ENCODE results near the gene ERBB2. TPM values are rescaled to one million over a fixed set of nuclear protein-coding genes. Genes with fewer than 3 reads are reported as not detected.

Gene ERBB2
- total and polyA plus RNA-seq, 2 experiments from 2014 or later = 46.2 to 196 TPM

DNA sequence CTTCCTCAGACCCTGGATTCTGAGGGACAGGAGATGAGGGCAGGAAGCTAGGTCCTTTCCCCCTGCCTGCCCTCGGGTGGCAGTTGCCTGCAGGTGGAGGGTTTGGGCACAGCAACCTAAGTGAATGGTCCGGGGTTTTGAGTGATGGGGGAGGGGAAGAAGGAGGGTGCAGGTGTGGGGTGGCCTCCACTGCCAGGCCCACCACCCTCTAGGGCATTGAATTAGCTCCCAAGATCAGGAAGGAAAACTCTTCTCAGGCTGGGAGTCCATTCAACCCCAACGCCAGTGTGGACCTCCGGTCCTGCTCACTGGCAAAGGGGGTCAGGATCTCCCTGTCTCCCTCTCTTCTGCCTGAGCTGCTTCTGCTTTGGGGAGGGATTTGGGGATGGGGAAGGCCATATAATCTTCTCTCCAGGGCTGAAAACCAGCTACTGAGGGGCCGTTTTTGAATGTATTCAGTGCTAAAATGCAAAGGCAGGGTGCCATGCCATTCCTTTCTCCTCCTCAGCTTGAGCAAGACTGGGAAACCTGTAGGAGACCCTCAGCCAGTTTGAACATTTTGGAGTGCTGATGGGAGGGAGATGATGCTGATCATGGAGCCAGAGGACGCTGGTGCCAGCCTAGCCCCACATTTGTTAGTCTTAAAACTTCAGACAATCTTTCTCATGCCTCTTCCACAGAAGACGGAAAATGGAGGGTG lies 56.7 kb downstream of the ERBB2 start:
- H3K27me3 Mint-ChIP-seq (ENCODE audit: insufficient read depth, low read depth, poor library complexity) = peaks cover 38% of the 10 kb centered on the region
- Histone ChIP-seq H3K27ac (ENCODE audit: low read depth) (no peak overlapping the region), H3F3A (replicated peaks; ENCODE audit: low read depth) (peaks cover 14% of the 10 kb centered on the region), H3K79me2 (replicated peaks; ENCODE audit: insufficient read depth) (no peaks in the 10 kb centered on the region), H3K27me3 (ENCODE audit: insufficient read depth) (peaks cover 18% of the 10 kb centered on the region), H3K4me3 (no peak overlapping the region), H3K4me1 (ENCODE audit: insufficient read depth) (peaks cover 20% of the 10 kb centered on the region; the same call in 1 of the 2 replicates), H3K36me3 (ENCODE audit: insufficient read depth) (no peaks in the 10 kb centered on the region), H3K9me2 (ENCODE audit: insufficient read depth) (no peaks in the 10 kb centered on the region), H2AFZ (peak overlapping the region; percentile 38; the same call in 1 of the 2 replicates), H4K20me1 (replicated peaks; ENCODE audit: insufficient read depth) (no peaks in the 10 kb centered on the region), H3K4me2 (peak overlapping the region; percentile 89; the same call in 1 of the 2 replicates)
- H3K4me3 Mint-ChIP-seq = no peak overlapping the region
- H3K9me3 Mint-ChIP-seq = no peaks in the 10 kb centered on the region; the same call in 2 of the 3 replicates
- TF ChIP-seq ZNF331 (CRISPR knock-in tag; IDR thresholded peaks at IDR 0.05; ENCODE audit: low read depth) (no peak), POLR2AphosphoS5 (IDR thresholded peaks at IDR 0.05; ENCODE audit: low read depth) (no peak), EZH2 (IDR thresholded peaks at IDR 0.05; ENCODE audit: low read depth, unreplicated experiment) (no peak), CREB1 (CRISPR knock-in tag; IDR thresholded peaks at IDR 0.05; ENCODE audit: low read depth) (no peak), ETS1 (IDR thresholded peaks at IDR 0.05) (no peak), JUNB (IDR thresholded peaks at IDR 0.05; ENCODE audit: unreplicated experiment) (no peak)
- TF ChIP-seq, protein P1, sequence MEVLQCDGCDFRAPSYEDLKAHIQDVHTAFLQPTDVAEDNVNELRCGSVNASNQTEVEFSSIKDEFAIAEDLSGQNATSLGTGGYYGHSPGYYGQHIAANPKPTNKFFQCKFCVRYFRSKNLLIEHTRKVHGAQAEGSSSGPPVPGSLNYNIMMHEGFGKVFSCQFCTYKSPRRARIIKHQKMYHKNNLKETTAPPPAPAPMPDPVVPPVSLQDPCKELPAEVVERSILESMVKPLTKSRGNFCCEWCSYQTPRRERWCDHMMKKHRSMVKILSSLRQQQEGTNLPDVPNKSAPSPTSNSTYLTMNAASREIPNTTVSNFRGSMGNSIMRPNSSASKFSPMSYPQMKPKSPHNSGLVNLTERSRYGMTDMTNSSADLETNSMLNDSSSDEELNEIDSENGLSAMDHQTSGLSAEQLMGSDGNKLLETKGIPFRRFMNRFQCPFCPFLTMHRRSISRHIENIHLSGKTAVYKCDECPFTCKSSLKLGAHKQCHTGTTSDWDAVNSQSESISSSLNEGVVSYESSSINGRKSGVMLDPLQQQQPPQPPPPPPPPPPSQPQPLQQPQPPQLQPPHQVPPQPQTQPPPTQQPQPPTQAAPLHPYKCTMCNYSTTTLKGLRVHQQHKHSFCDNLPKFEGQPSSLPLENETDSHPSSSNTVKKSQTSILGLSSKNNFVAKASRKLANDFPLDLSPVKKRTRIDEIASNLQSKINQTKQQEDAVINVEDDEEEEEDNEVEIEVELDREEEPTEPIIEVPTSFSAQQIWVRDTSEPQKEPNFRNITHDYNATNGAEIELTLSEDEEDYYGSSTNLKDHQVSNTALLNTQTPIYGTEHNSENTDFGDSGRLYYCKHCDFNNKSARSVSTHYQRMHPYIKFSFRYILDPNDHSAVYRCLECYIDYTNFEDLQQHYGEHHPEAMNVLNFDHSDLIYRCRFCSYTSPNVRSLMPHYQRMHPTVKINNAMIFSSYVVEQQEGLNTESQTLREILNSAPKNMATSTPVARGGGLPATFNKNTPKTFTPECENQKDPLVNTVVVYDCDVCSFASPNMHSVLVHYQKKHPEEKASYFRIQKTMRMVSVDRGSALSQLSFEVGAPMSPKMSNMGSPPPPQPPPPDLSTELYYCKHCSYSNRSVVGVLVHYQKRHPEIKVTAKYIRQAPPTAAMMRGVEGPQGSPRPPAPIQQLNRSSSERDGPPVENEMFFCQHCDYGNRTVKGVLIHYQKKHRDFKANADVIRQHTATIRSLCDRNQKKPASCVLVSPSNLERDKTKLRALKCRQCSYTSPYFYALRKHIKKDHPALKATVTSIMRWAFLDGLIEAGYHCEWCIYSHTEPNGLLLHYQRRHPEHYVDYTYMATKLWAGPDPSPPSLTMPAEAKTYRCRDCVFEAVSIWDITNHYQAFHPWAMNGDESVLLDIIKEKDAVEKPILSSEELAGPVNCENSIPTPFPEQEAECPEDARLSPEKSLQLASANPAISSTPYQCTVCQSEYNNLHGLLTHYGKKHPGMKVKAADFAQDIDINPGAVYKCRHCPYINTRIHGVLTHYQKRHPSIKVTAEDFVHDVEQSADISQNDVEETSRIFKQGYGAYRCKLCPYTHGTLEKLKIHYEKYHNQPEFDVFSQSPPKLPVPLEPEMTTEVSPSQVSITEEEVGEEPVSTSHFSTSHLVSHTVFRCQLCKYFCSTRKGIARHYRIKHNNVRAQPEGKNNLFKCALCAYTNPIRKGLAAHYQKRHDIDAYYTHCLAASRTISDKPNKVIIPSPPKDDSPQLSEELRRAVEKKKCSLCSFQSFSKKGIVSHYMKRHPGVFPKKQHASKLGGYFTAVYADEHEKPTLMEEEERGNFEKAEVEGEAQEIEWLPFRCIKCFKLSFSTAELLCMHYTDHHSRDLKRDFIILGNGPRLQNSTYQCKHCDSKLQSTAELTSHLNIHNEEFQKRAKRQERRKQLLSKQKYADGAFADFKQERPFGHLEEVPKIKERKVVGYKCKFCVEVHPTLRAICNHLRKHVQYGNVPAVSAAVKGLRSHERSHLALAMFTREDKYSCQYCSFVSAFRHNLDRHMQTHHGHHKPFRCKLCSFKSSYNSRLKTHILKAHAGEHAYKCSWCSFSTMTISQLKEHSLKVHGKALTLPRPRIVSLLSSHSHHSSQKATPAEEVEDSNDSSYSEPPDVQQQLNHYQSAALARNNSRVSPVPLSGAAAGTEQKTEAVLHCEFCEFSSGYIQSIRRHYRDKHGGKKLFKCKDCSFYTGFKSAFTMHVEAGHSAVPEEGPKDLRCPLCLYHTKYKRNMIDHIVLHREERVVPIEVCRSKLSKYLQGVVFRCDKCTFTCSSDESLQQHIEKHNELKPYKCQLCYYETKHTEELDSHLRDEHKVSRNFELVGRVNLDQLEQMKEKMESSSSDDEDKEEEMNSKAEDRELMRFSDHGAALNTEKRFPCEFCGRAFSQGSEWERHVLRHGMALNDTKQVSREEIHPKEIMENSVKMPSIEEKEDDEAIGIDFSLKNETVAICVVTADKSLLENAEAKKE (CRISPR knock-in tag; IDR thresholded peaks at IDR 0.05) = 0 out of 2 replicates have a peak, but pooled peaks have one; percentile 24
- H3K36me3 Mint-ChIP-seq (ENCODE audit: low read depth) = no peaks in the 10 kb centered on the region
- peaks cover 41% of the 10 kb centered on the region for H3K4me1 Mint-ChIP-seq
- no peak overlapping the region for H3K27ac Mint-ChIP-seq
- no peak for DNase-seq (ENCODE audit: low spot score)
- ATAC-seq = no peak

Measured in GM23338 (cell line).